NOMO-1 treated with DMSO at 0.1 percent for 48 hours (cell line): Measurements from ENCODE around the gene NEAT1.

Source experiments
- DNase-seq: peaks from one replicate; lab custom pipeline; 2025; ENCODE audit not compliant: unreplicated experiment; lab: John Stamatoyannopoulos, UW

The NEAT1 gene

GRCh38 chr11:65478388-65479183 is 56.0 kb downstream of the NEAT1 start:
- no peak for DNase-seq

DNA sequence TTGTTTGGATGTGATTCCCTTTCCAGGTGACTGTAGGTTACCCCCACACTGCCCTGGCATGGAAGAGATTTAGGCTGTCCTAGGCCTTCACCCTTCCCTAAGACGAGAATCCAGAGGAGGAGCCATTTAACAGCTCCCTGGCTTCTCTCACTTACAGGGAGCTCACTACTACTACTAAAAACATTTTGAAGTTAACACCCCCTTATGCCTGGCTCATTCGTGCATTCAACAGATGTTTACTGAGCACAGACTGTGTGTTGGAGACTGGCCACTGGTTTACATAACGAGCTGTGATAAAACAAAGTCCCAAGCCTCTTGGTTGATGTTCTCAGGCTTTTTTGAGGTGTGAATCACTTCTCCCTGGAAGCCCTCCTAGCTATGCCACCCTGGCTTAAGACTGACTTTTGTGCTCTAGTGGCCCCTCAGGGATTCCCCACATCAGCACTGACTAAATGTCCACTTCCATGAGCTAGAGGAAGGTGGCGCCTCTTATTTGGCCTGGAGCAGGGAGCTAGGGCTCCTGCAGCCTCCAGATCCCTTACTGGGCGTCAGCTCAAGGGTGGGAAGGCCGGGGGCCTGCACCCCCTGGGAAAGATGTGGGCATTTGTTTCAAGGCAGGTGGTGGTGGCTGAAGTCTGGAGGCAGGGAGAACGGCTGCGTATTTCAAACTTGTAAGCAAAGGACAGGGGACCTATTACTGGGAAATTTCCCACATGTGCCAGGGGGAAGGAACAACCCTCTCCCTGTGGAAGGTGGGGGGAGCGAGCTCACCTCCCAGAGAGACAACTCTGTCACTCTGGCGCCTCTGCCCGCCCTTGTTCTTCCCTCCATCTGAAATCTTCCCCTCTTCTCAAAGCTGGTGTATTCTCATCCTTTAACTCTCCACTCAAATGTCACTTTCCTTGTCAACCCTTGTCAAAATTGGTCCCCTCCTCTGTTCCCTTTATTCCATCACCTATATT is 56.9 kb downstream of the NEAT1 start:
- no peak for DNase-seq

GRCh38 chr11:65482306-65482850 is 59.8 kb downstream of the NEAT1 start:
- no peak for DNase-seq

DNA sequence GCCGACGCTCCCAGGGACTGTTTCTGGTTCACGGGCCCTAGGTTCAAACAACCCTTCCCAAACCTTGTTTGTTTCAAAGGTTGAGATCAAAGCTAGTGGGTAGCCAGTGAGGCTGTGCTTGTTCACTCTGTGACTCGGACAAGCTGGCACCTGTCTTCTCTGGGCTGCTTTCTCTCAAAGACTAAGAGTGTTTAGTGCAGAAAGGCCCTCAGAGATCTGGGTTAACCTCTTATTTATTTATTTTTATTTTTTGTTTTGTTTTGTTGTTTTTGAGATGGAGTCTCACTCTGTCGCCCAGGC is 63.3 kb downstream of the NEAT1 start:
- DNase-seq, result no peak

DNA sequence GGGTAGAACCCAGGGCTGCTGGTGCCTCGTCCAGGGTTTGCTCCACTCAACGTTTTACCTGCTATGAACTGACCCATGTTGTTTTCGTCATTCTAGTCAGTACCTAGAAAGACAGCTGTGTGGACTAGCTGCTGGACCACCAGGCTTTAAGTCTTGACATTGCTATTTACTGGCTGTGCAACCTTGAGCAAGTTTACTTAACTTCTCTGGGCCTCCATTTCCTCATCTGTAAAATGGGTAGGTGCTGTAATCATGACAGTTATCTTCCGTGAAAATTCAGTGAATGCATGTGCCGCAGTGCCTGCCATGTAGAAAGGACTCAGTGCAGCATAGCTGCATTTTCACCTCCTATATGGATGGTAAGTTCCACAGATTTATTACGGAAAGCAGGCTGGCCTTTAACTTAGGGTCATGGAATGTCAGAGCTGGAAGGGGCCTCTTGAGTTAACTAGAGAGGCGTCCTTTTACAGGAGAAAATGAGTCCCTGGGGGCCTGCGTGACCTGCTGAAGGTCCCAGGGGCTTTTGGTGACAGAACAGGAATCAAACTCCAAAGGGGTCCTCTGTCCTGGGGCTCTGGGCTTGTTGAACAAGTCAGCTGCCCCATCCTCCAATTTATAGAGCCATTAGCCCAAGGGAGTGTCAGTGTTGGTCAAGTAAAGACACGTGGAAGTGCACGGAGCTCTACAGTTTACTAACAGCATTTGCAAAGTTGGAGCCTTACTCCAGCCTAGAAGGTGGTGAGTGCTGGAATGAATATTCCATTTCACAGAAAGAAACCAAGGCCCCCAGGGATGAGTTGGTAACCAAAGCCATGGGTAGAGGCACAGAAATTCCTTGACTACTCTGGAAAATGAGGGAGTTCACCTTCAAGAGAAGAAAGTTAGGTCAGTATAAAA is 64.2 kb downstream of the NEAT1 start:
- no peak for DNase-seq

DNA sequence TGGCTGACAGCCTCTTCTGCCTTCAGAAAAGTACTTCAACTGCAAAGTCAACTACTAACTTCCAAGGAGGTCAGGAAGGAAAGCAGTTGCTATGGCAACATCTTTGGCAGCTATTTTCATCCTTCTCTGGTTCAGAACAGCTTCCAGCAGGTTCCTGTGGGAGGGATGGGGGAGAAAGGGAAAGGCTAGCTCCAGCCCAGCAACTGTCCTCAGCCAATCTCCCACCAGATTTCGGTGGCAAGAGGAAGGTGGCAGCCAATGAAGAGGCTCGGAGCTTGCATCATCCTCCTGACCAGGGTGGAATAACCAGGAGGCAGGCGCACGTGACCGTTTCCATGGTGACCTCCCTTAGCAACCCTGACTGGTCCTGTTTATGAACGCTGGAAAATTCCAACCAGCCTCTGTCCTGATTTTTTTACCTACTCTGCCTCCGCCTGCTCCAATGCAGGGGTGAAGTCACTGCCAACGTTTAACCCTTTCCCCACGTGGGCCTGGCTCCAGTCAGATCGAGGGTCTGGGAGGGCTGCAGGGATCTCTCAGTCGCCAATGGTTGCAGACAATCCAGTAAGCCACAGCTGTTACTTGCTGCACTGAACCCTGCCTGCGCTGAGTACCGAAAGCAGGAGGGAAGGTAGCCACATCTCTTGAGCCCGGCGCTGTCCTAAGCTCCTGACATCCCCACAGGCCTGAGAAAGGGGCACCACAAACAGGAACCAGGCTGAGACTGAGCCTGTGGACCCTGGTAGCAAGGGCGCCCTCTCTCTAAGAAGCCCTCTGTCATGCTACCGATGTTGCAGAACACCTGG is 65.1 kb downstream of the NEAT1 start:
- DNase-seq, result peak; percentile 76

DNA sequence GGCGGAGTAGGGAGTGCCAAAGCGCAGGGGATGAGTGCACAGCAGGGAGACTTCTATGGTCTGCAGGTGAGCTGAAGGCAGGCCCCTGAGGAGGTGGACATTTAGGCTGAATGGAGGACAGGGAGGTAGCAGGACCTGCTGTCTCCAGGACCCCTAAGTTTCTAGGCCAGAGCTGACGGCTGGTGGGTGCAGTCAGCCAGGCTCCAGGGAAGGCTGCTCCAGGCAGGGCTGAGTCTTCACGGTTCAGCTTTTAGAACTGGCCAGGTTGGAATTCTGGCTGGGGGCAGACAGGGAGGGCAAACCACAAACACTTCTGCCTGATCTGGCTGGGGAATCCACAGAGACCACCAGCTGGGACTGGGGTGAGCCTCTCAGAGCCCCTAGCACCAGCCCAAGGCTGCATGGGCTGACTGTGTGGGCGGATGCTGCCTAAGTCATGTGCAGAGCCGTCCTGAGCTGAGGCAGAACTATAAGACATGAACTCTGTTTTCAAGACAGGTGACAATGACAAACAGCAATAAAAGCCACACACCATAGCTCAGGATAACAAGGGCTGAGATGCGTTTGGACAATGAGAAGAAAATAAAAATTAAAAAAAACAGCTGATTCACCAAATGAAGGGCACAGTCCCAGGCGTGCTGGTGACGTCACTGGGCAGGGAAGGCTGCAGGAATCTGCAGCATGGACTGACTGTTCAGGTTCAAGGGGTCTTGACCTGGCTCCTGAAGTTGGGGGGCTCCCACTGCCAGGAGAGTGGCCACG is 65.9 kb downstream of the NEAT1 start:
- no peak for DNase-seq

DNA sequence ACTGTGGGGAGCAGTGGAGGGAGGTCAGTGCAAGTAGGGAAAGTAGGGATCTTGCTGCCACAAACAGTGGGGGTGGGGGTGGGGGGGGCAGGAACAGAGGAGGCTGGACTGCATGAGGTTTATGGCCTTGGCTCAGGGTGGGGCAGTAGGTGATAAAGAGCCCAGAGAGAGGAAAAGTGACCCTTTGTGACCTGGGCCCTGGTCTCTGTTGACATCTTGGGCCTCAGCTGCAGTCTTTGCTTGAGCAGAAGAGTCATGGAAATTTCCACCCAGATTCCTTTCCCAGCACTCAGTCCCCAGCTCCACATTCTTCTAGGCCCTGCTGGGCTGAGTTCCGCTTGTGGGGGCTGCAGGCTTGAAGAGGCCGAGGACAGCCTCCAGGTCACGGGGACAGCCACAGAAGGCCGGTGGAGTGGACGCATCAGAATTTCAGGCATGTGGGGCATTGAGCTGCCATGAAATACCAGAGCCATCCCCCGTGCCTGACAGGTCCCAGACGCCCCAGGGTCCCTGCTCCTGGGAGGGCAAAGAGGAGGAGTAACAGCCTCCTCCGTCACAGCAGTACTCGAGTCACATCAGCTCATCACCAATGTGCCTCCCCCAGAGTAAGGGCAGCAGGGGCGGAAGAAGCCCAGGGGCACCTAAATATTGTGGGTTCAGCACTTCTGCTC is 66.6 kb downstream of the NEAT1 start:
- no peak for DNase-seq

DNA sequence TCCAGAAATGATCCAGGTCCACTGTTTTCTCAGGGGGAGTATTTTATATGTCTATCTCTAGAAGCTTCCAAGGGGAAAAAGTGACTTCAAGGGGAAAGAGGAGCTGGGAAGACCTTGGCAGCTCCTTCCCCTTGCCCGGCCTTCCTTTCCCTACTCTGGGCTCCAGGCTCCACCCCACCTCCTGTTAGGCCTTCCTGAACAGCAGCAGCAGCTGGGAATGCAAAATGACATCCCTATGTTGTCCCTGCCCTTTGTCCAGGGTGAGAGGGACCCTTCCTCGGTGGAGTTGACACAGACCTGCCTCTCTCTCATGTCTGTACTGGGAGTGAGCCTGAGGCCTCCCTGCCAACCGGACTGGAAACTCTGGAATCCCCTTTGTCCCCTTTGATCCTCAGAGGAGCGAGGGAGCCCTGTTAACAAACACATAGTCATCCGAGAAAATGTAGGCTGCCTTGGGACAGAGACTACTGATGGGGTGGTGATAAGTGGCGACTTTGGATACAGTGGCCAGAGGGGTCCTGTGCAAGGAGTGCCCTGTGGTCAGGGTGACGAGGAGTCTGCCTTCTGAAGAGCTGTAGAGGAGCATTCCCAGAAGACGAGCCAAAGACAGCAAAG is 67.2 kb downstream of the NEAT1 start:
- DNase-seq, result no peak

- no peak for DNase-seq
Measured at GRCh38 chr11:65491163-65491465, 68.5 kb downstream of the NEAT1 start.

DNA sequence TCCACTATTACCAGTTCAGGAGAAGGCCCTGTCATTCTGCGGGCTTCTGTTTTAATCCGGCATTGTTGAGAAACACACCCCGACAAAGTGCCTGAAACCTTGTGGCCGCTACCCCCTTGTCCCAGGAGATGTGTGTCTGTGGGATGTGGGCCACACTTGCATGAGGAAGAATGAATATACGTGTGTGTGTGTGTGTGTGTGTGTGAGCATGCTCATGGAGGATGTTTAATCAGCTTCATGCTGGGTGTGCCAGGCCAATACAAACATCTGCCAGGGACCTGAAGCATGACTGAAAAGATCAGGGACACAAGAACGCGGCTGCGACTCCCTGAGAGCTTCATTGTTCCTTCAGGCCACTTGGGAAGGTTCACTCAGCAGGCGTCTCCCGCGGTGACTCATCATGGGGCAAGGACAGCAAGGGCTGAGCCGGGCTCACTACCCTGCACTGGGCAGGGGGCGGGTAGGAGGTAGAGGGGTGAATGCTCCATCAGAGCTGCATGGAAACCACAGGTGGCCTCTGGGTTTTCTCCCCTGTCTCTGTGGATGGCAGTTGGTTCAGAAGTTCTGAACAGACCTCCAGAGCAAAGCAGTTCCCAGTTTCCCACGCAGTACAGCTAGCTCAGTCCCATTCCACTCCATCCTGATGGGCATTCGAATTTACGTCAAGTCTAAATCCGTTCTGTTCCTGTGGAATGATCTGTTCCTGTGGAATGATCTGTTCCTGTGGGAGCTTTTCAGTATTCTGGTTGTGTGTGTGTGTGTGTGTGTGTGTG is 69.2 kb downstream of the NEAT1 start:
- peak; percentile 14 for DNase-seq

- DNase-seq, result no peak
Measured at GRCh38 chr11:65492387-65492636, 69.7 kb downstream of the NEAT1 start.

GRCh38 chr11:65492637-65493366 is 70.2 kb downstream of the NEAT1 start:
- DNase-seq, result peak; percentile 67

DNA sequence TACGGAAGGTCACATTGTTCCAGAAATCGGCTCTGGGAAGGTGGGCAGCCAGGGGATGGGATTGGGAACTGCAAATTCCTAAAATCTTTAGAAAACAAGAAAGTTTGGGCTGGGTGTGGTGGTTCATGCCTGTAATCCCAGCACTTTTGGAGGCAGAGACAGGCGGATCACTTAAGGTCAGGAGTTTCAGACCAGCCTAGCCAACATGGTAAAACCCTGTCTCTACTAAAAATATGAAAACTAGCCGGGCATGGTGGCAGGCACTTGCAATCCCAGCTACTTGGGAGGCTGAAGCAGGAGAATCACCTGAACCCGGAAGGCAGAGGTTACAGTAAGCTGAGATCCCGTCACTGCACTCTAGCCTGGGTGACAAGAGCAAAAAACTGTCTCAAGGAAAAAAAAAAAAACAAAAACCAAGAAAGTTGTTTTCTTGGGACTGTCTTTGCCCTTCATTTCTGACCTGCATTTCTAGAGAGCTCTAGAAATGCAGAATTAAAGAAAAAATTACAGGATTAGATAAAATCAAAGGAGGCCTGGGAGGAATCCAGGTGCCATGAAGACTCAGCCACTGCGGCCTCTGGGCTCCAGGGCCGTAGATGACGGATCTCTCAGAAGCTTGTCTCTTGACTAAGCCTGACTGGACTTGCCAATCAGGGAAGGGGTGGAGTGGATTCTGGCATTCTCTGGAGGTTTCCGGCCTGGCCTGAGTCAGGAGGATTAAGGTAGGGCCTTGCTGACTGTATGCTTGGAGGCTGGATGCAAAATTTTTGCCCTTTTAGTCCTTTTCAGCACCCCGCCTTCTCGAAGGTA is 71.0 kb downstream of the NEAT1 start:
- no peak for DNase-seq
